ENCODE results near the gene GOLGA6A.
"Not testable (repeated sequence)": the region's sequence is repeated elsewhere in the genome, so short reads cannot be mapped to it uniquely, and the experiment has no call there.

The GOLGA6A gene, protein sequence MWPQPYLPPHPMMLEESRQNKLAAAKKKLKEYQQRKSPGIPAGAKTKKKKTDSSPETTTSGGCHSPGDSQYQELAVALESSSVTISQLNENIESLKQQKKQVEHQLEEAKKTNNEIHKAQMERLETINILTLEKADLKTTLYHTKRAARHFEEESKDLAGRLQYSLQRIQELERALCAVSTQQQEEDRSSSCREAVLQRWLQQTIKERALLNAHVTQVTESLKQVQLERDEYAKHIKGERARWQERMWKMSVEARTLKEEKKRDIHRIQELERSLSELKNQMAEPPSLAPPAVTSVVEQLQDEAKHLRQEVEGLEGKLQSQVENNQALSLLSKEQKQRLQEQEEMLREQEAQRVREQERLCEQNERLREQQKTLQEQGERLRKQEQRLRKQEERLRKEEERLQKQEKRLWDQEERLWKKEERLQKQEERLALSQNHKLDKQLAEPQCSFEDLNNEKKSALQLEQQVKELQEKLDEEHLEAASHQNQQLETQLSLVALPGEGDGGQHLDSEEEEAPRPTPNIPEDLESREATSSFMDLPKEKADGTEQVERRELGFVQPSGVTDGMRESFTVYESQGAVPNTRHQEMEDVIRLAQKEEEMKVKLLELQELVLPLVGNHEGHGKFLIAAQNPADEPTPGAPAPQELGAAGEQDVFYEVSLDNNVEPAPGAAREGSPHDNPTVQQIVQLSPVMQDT

DNA sequence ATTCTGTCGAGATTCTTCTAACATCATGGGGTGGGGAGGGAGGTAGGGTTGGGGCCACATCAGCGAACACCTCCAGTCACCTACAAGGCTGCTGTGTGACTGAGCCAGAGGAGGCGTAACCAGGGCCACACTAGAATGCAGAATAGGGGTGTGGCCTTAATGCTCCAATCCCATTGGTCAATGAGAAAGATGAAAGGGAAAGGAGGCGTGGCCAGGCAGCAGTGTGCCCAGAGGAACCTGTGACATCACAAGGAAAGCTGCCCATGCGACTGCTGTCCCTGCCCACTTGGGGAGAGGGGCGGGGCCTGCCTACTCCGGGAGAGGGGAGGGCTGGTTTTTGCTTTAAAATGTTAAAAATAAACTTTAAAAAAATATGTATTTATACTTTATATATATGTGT, at the start of gene GOLGA6A:
Gene GOLGA6A (minus strand): TSS at position 101 of the 400 bp plus-strand sequence. CDS start 41 bp downstream, at position 60.
- DNase-seq (ENCODE audit: low spot score), result not testable (repeated sequence)

DNA sequence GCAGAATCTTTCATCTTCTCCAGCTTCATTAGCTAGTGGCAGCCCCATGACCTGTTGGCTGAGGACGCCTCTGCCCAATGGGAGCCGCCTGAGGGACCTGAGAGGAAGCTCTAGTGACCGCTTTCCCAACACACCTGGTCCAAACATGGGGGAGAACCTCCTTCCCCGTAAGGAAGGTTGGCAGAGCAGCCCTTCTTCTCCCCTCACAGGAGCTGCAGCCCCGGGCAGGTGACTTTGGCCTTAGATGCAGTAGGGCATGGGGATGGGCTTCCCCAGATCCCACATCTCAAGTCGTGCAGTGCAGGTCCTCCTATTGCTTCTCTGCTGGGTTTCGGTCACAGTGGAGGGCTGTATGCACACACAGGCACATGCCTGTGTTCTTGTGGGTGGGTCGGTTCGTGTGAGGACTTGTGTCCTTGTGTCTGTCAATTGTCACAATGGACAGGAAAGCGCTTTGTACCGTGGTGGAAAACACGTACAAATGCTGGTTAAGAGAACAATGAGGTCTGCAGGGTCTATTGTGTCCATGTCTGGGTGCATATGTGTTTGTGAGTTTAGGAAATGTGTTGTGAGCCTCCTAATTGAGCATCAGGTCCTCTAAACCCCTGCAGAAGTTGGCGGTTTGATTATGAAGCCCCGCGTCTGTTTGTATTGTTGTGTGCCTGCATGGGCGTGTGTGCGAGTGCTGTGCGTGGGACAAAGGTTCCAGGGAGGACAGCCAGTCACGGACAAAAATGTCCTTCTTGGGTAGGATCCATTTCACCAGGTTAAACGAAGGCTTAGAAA, 49.5 kb upstream of the GOLGA6A start:
- no peak for DNase-seq (ENCODE audit: low spot score)

- no peak for DNase-seq (ENCODE audit: low spot score)
Observed at GRCh38 chr15:74130849-74131627, 48.7 kb upstream of the GOLGA6A start.

DNA sequence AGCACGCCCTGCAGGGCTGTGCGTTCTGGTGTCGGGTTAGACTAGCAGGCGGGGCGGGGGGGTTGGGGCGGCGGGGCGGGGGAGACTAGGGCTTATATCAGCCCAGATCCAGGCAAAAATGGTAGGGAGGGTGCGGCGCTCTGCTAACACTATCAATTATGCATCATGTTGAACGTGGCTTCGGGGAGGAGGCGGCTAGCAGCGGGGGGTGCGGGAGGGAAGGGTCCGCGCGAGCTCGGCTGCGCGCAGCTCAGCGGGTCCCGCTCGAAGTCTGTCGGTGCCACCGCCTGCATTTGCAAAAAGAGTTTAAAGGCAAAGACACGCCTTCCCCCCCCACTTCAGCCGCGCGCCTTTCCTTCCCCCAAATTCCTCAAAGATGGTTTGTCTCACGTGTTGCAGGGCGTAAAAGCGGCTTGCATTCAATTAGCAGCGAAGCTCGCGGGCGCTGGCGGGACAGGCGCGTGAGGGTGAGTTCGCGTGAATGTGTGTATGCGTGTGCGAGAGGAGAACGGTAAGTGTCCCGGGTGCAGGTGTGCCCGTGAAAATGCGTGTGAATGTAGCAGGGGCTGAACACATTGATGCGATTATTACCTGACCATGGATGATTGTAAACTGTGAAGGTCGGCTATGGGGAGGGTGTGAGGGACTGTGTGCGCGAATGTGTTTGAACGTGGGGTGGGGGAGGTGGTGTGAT, 48.0 kb upstream of the GOLGA6A start, which contains the start of gene ISLR2:
Gene ISLR2 (plus strand): TSS at position 432 of the 694 bp plus-strand sequence. CDS start 2,169 bp downstream, outside the sequence.
- DNase-seq (ENCODE audit: low spot score), result no peak

DNA sequence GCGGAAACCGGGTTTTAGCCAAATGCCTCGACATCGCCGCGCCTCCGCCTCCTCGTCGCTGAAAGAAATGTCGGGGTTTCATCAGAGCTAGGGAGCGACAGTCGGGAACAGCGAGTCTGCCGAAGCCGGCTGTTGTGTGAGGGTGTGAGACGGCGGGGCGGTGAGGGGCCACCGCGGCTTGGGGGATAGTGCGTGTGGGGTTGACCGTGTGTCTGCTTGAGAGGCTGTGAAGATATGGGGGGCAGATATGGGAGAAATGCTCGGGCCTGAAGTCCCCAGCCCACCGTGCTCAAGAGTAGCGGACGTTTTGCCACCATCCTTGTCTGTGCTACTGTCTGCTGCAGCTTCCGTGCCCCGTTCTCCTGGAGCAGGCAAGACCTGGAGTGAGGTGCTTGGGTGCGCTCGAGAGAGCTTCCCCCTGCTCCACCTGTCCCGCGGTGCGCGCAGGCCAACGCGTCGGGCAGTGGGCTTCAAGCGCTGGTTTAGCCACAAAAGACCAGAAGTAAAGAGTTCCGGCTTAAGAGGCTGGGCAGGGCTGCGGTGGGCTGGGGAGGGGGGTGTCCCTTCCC, 47.3 kb upstream of the GOLGA6A start:
- DNase-seq (ENCODE audit: low spot score), result no peak

GRCh38 chr15:74128785-74129585, 46.6 kb upstream of the GOLGA6A start:
- DNase-seq (ENCODE audit: low spot score), result no peak

- no peak for DNase-seq (ENCODE audit: low spot score)
Observed at GRCh38 chr15:74127954-74128784, 45.8 kb upstream of the GOLGA6A start.

- peak; percentile 87 for DNase-seq (ENCODE audit: low spot score)
Observed at GRCh38 chr15:74127255-74127953, 45.1 kb upstream of the GOLGA6A start.

DNA sequence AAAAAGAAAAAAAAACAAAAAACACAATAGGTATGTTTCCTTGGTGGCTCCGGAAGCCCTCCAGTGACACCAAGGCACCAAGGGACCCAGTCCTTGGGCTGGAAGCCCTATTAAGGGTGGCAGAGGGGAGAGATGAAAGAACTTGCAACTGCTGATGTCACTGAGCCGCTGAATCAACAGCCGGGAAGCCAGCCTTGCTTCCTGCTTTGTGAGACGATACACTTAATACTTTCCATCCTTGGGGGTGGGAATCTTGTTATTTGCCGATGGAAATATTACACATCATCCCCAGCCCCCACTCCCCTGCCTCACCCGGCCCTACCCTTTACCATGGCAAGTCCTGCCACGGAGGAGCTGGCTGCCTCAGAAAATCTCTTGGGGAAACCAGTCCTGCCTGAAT, 42.4 kb upstream of the GOLGA6A start:
- DNase-seq (ENCODE audit: low spot score), result no peak

GRCh38 chr15:74124196-74124595, 41.8 kb upstream of the GOLGA6A start:
- no peak for DNase-seq (ENCODE audit: low spot score)

- no peak for DNase-seq (ENCODE audit: low spot score)
Observed at GRCh38 chr15:74123658-74124057, 41.3 kb upstream of the GOLGA6A start.

DNA sequence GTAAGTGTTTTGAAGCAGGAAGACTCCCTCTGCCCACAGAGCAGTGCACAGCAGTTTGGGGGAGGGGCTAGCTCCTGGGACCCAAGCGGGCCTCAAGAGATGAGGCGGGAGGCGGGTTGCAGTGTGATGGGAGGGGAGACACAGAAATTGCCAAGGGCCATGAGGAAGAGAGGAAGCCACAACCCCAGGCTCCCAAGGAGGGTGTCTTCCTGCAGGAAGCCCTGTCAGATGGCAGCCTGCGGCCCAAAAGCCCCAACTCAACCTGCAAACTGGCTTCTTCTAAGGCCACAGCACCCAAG, 40.7 kb upstream of the GOLGA6A start:
- DNase-seq (ENCODE audit: low spot score), result peak; percentile 66

DNA sequence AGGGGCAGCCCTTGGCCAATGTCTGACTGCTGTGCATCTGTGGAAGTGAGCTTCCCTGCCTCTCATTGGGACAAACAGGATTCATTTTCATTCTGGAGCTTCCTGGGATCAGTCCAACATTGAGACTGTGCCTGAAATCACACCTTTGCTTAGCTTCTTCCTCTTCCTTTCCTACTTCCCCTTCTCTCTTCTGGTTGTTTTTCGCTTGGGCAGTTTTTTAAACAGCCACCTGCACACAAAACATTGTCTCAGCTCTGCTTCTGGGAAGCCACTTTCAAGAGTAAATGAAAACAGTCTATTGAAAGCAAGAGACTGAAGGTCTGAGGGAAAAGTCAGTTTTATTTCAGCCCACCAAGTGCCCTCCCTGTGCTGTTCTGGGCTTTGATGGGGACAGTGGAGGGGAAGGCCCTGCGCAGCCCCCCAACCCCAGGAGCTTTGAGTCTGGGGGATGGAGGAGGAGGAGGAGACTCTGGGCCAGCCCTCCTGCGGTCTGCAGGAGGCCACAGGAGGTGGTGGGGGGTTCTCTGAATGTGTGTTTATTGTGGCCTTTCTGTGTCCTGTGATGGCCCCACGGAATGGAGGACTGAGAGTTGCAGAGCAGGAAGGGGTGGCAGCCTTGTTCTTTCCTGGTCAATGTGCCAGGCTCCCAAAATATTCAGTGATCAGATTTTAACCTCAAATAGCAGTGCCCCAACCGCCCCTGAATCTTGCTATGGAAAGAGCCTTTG, 40.2 kb upstream of the GOLGA6A start:
- no peak for DNase-seq (ENCODE audit: low spot score)

- DNase-seq (ENCODE audit: low spot score), result no peak
Observed at GRCh38 chr15:74121858-74122257, 39.5 kb upstream of the GOLGA6A start.

- DNase-seq (ENCODE audit: low spot score), result no peak
Observed at GRCh38 chr15:74121039-74121438, 38.7 kb upstream of the GOLGA6A start.

- no peak for DNase-seq (ENCODE audit: low spot score)
Observed at GRCh38 chr15:74120426-74120825, 38.1 kb upstream of the GOLGA6A start.

- DNase-seq (ENCODE audit: low spot score), result no peak
Observed at GRCh38 chr15:74109713-74110112, 27.4 kb upstream of the GOLGA6A start.

DNA sequence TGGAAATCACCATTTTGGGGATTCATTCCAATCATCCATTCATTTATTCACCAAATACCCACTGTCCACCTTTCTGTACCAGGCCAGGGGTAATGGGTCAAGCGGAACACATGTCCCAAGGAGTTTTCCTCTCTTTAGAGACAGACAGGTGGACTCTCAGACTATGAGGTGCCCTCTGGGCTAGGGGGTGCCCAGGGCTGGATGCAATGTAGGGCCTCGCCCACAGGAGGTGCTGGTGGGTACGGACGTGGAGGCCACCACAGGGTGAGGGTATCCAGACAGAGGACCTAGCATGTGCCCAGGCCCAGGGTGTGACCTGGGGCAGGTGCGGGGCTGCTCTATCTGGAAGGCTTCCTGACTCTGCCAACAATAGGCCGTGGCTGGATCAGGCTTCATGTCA, 26.3 kb upstream of the GOLGA6A start:
- not testable (repeated sequence) for DNase-seq (ENCODE audit: low spot score)

All from iPS-NIHi11 (cell line).